CMK (cell line): Measurements from ENCODE around the gene KCNN2.

Source experiments
- DNase-seq: peaks from one replicate; pipeline ENCODE4 v3.0.0-alpha.2; 2010; ENCODE audit warnings: low read depth

KCNN2 gene

GRCh38 chr5:114362977-114363761 lies 1.3 kb downstream of the KCNN2 start:
- no peak for DNase-seq

GRCh38 chr5:114363837-114364236 lies 2.0 kb downstream of the KCNN2 start:
- DNase-seq: no peak

GRCh38 chr5:114367029-114367428 lies 5.2 kb downstream of the KCNN2 start:
- DNase-seq: no peak

- no peak for DNase-seq
These were observed 8.0 kb downstream of the KCNN2 start for GRCh38 chr5:114369680-114370417.

- DNase-seq: no peak
These were observed 15.4 kb downstream of the KCNN2 start for GRCh38 chr5:114377050-114377844.

- no peak for DNase-seq
These were observed 16.1 kb downstream of the KCNN2 start for GRCh38 chr5:114377946-114378345.

GRCh38 chr5:114380721-114381120 lies 18.9 kb downstream of the KCNN2 start:
- DNase-seq: no peak

- DNase-seq: no peak
These were observed 25.6 kb downstream of the KCNN2 start for GRCh38 chr5:114387433-114387832.

- DNase-seq: no peak
These were observed 28.6 kb downstream of the KCNN2 start for GRCh38 chr5:114390431-114390830.

GRCh38 chr5:114391321-114391720 lies 29.5 kb downstream of the KCNN2 start:
- DNase-seq: no peak

- no peak for DNase-seq
These were observed 31.3 kb downstream of the KCNN2 start for GRCh38 chr5:114393159-114393558.

GRCh38 chr5:114402206-114402605 lies 40.3 kb downstream of the KCNN2 start:
- no peak for DNase-seq

GRCh38 chr5:114407783-114408182 lies 45.9 kb downstream of the KCNN2 start:
- no peak for DNase-seq

- no peak for DNase-seq
These were observed 47.0 kb downstream of the KCNN2 start for GRCh38 chr5:114408847-114409246.

- DNase-seq: no peak
These were observed 49.6 kb downstream of the KCNN2 start for GRCh38 chr5:114411380-114411931.

- DNase-seq: no peak
These were observed 50.8 kb downstream of the KCNN2 start for GRCh38 chr5:114412510-114413171.

GRCh38 chr5:114415760-114416159 lies 53.9 kb downstream of the KCNN2 start:
- no peak for DNase-seq

GRCh38 chr5:114416254-114416653 lies 54.4 kb downstream of the KCNN2 start:
- no peak for DNase-seq

GRCh38 chr5:114417519-114417918 lies 55.6 kb downstream of the KCNN2 start:
- no peak for DNase-seq

- no peak for DNase-seq
These were observed 56.6 kb downstream of the KCNN2 start for GRCh38 chr5:114418176-114419066.

GRCh38 chr5:114419067-114419388 lies 57.2 kb downstream of the KCNN2 start:
- no peak for DNase-seq
